H9 (cell line): Measurements from ENCODE around the gene HSPG2. TPM values are rescaled to one million over a fixed set of nuclear protein-coding genes. Genes with fewer than 3 reads are reported as not detected.

Experiments used
- DNase-seq: peaks from one replicate; pipeline ENCODE4 v3.0.0-alpha.2; 2017
- H2AFZ ChIP-seq: one replicate; pipeline ENCODE4 v1.6.1; 2013; ENCODE audit warnings: mild to moderate bottlenecking, low read length, control low read depth, moderate library complexity
- H2AK5ac ChIP-seq: 2 replicates; pipeline ENCODE4 v1.6.1; 2013; ENCODE audit warnings: low read length, control low read depth, mixed read lengths; ENCODE audit not compliant: insufficient read length
- H2BK120ac ChIP-seq: one replicate; pipeline ENCODE4 v1.6.1; 2013; ENCODE audit warnings: low read depth, mild to moderate bottlenecking, low read length, control low read depth, inconsistent platforms; ENCODE audit not compliant: poor library complexity, severe bottlenecking
- H2BK12ac ChIP-seq: 2 replicates; pipeline ENCODE4 v1.6.1; 2013; ENCODE audit warnings: low read length, control low read depth, mixed read lengths, low read depth; ENCODE audit not compliant: insufficient read length
- H2BK15ac ChIP-seq: 2 replicates; pipeline ENCODE4 v1.6.1; 2013; ENCODE audit warnings: low read depth, low read length, control low read depth
- H2BK20ac ChIP-seq: one replicate; pipeline ENCODE4 v1.6.1; 2013; ENCODE audit warnings: low read depth, mild to moderate bottlenecking, low read length, control low read depth, inconsistent platforms; ENCODE audit not compliant: poor library complexity, severe bottlenecking
- H2BK5ac ChIP-seq: 2 replicates; pipeline ENCODE4 v1.6.1; 2013; ENCODE audit warnings: low read length, control low read depth, mixed read lengths; ENCODE audit not compliant: insufficient read length
- H3K14ac ChIP-seq: 2 replicates; pipeline ENCODE4 v1.6.1; 2013; ENCODE audit warnings: low read length, control low read depth; ENCODE audit not compliant: insufficient read depth
- H3K18ac ChIP-seq: 2 replicates; pipeline ENCODE4 v1.6.1; 2013; ENCODE audit warnings: low read depth, mild to moderate bottlenecking, mixed read lengths, low read length, control low read depth; ENCODE audit not compliant: insufficient read length
- H3K23ac ChIP-seq: 2 replicates; pipeline ENCODE4 v1.6.1; 2013; ENCODE audit warnings: low read length, control low read depth, mixed read lengths, low read depth; ENCODE audit not compliant: insufficient read length
- H3K23me2 ChIP-seq: 2 replicates; pipeline ENCODE4 v1.6.1; 2013; ENCODE audit warnings: low read depth, mild to moderate bottlenecking, mixed read lengths, low read length, control low read depth; ENCODE audit not compliant: insufficient read length, poor library complexity, severe bottlenecking
- H3K27ac ChIP-seq: 2 replicates; pipeline ENCODE4 v1.5.1; 2013; ENCODE audit warnings: low read length, control low read depth, mixed read lengths, low read depth; ENCODE audit not compliant: insufficient read length
- H3K27me3 ChIP-seq: 2 replicates; pipeline ENCODE4 v1.6.1; 2013; ENCODE audit warnings: low read length, control low read depth, inconsistent platforms; ENCODE audit not compliant: insufficient read depth
- H3K4ac ChIP-seq: 2 replicates; pipeline ENCODE4 v1.6.1; 2013; ENCODE audit warnings: low read depth, mild to moderate bottlenecking, control low read depth, inconsistent platforms, low read length, moderate library complexity
- H3K4me1 ChIP-seq: 2 replicates; pipeline ENCODE4 v1.6.1; 2013; ENCODE audit warnings: low read length, control low read depth, inconsistent platforms; ENCODE audit not compliant: insufficient read depth
- H3K4me2 ChIP-seq: 2 replicates; pipeline ENCODE4 v1.6.1; 2013; ENCODE audit warnings: low read length, control low read depth, mixed read lengths; ENCODE audit not compliant: insufficient read length, insufficient read depth
- H3K56ac ChIP-seq: 2 replicates; pipeline ENCODE4 v1.6.1; 2013; ENCODE audit warnings: low read depth, mild to moderate bottlenecking, mixed read lengths, low read length, control low read depth; ENCODE audit not compliant: insufficient read length
- H3K79me1 ChIP-seq: 2 replicates; pipeline ENCODE4 v1.6.1; 2013; ENCODE audit warnings: low read depth, mild to moderate bottlenecking, moderate library complexity, low read length, control low read depth, inconsistent platforms; ENCODE audit not compliant: insufficient read depth, poor library complexity, severe bottlenecking
- H3K79me2 ChIP-seq: 2 replicates; pipeline ENCODE4 v1.6.1; 2013; ENCODE audit warnings: low read length, control low read depth, inconsistent platforms; ENCODE audit not compliant: insufficient read depth
- H3K9ac ChIP-seq: 2 replicates; pipeline ENCODE4 v1.6.1; 2013; ENCODE audit warnings: low read length, control low read depth, mixed read lengths; ENCODE audit not compliant: insufficient read length; ENCODE audit errors: extremely low read depth
- H3K9me3 ChIP-seq: one replicate; pipeline ENCODE4 v1.6.1; 2013; ENCODE audit warnings: low read depth, low read length, inconsistent platforms; ENCODE audit not compliant: control insufficient read depth
- H3T11ph ChIP-seq: one replicate; pipeline ENCODE4 v1.6.1; 2013; ENCODE audit warnings: mild to moderate bottlenecking, low read length, control low read depth, inconsistent platforms
- H4K20me1 ChIP-seq: one replicate; pipeline ENCODE4 v1.6.1; 2013; ENCODE audit not compliant: control insufficient read depth, insufficient read length, insufficient read depth
- H4K5ac ChIP-seq: 2 replicates; pipeline ENCODE4 v1.6.1; 2013; ENCODE audit warnings: low read depth, mild to moderate bottlenecking, mixed read lengths, low read length, control low read depth; ENCODE audit not compliant: insufficient read length
- H4K8ac ChIP-seq: replicated peaks from 2 replicates; pipeline ENCODE4 v1.6.1; 2013; ENCODE audit warnings: low read length, control low read depth, mixed read lengths, low read depth; ENCODE audit not compliant: insufficient read length
- H4K91ac ChIP-seq: 2 replicates; pipeline ENCODE4 v1.6.1; 2013; ENCODE audit warnings: low read depth, mild to moderate bottlenecking, moderate library complexity, mixed read lengths, low read length, control low read depth; ENCODE audit not compliant: insufficient read length
- H3K27ac Mint-ChIP-seq, 3 experiments: 2 replicates in 2 of 3; 3 replicates in 1 of 3; pipeline ENCODE4 v1.8.0; 2020 to 2021; ENCODE audit warnings: mixed read lengths in 3 of 3, mild to moderate bottlenecking in 1 of 3, moderate library complexity in 1 of 3
- H3K27me3 Mint-ChIP-seq: 2 replicates; pipeline ENCODE4 v1.8.0; 2021; ENCODE audit warnings: low read depth, mild to moderate bottlenecking, moderate library complexity, mixed read lengths
- H3K36me3 Mint-ChIP-seq, 3 experiments: 2 replicates in 2 of 3; 3 replicates in 1 of 3; pipeline ENCODE4 v1.8.0; 2020 to 2021; ENCODE audit warnings: low read depth in 3 of 3, mixed read lengths in 3 of 3; ENCODE audit not compliant: insufficient read depth in 1 of 3
- H3K4me1 Mint-ChIP-seq, 2 experiments: 2 replicates each; pipeline ENCODE4 v1.8.0; 2020; ENCODE audit warnings: mixed read lengths in 2 of 2
- H3K4me3 Mint-ChIP-seq, 2 experiments: 2 replicates in 1 of 2; 3 replicates in 1 of 2; pipeline ENCODE4 v1.8.0; 2020 to 2021; ENCODE audit warnings: mild to moderate bottlenecking in 2 of 2, mixed read lengths in 2 of 2, moderate library complexity in 1 of 2
- H3K9me3 Mint-ChIP-seq, 2 experiments: 2 replicates in 1 of 2; 3 replicates in 1 of 2; pipeline ENCODE4 v1.8.0; 2020; ENCODE audit warnings: mild to moderate bottlenecking in 2 of 2, mixed read lengths in 2 of 2, moderate library complexity in 1 of 2
- WGBS: extraction: QIAGEN DNeasy Blood & Tissue Kit; methylation state at CpG from one replicate; pipeline ENCODE4 v1.1.7; 2013; ENCODE audit warnings: missing lambda C conversion rate, low lambda C conversion rate, mixed read lengths; ENCODE audit not compliant: insufficient read length; ENCODE audit errors: extremely low coverage; 5-methylcytosine and 5-hydroxymethylcytosine counted together
- total RNA-seq: library from RNA; stranded (reverse); gene quantifications from 2 replicates; pipeline ENCODE4 v1.2.1, GENCODE V29; 2021
- TF ChIP-seq, protein P1 (sequence below): fragments of 200-600 bp; sonication (generic); conservative IDR thresholded peaks from 3 replicates; pipeline ENCODE4 v1.8.0; 2021; ENCODE audit warnings: antibody characterized with exemption, mild to moderate bottlenecking

HSPG2 gene
- total RNA-seq, 1 experiment from 2014 or later = 90.0 TPM

DNA sequence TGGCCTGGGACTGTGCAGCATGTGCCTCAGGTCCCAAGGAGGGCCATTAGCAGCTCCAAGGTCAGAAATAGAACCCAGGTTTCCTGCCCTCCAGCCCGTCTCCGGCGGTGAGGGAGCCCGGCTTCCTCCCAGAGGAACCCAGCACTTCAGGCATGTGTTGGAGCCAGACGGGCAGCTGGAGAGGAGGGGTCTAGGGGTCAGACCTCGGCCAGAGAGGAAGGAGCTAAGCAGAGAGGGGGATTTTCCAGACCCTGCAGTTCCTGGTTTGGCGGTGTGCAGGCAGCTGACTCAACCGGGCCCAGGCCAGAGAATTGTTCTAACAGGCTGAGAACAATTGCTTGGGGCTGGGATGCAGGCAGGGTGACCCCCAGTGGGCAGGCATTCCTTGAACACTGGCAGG is 37.1 kb downstream of the HSPG2 start:
- TF ChIP-seq, protein P1, sequence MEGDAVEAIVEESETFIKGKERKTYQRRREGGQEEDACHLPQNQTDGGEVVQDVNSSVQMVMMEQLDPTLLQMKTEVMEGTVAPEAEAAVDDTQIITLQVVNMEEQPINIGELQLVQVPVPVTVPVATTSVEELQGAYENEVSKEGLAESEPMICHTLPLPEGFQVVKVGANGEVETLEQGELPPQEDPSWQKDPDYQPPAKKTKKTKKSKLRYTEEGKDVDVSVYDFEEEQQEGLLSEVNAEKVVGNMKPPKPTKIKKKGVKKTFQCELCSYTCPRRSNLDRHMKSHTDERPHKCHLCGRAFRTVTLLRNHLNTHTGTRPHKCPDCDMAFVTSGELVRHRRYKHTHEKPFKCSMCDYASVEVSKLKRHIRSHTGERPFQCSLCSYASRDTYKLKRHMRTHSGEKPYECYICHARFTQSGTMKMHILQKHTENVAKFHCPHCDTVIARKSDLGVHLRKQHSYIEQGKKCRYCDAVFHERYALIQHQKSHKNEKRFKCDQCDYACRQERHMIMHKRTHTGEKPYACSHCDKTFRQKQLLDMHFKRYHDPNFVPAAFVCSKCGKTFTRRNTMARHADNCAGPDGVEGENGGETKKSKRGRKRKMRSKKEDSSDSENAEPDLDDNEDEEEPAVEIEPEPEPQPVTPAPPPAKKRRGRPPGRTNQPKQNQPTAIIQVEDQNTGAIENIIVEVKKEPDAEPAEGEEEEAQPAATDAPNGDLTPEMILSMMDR = no peak
- DNase-seq = no peak
- H3K4me1 Mint-ChIP-seq = peaks cover 21 to 33% of the 10 kb centered on the region in 2 experiments

More for the DNA sequence above, 37.1 kb downstream of the HSPG2 start:
- no peak overlapping the region for H3K27ac ChIP-seq
- H3K18ac ChIP-seq = no peak overlapping the region
- H3K14ac ChIP-seq = no peak overlapping the region; the same call in 1 of the 2 replicates
- no peaks in the 10 kb centered on the region for H3K27me3 Mint-ChIP-seq
- H3K4ac ChIP-seq = no peak overlapping the region
- no peak overlapping the region for H3K4me2 ChIP-seq
- no peak overlapping the region for H2BK5ac ChIP-seq
- H4K5ac ChIP-seq = no peak overlapping the region
- H3K9me3 ChIP-seq = no peaks in the 10 kb centered on the region
- no peak overlapping the region for H2BK15ac ChIP-seq
- no peak overlapping the region for H2BK12ac ChIP-seq
- H3K23me2 ChIP-seq = no peaks in the 10 kb centered on the region
- H2AFZ ChIP-seq = no peak overlapping the region
- H3K4me1 ChIP-seq = no peaks in the 10 kb centered on the region
- H3K9me3 Mint-ChIP-seq = no peaks in the 10 kb centered on the region; a peak in 1 of 5 replicates
- H3K36me3 Mint-ChIP-seq = peaks cover 2 to 13% (median 8%) of the 10 kb centered on the region in 3 experiments; a peak in 6 of 7 replicates
- no peak overlapping the region for H3K9ac ChIP-seq
- WGBS = no CpG with 5 or more reads among the region's 8 CpGs
- H4K20me1 ChIP-seq = no peaks in the 10 kb centered on the region
- H3K27me3 ChIP-seq = no peaks in the 10 kb centered on the region
- H3K4me3 Mint-ChIP-seq = no peak overlapping the region
- no peak overlapping the region for H4K8ac ChIP-seq
- H3K23ac ChIP-seq = no peak overlapping the region
- H3K79me1 ChIP-seq = no peaks in the 10 kb centered on the region
- no peak overlapping the region for H2BK120ac ChIP-seq
- H3K27ac Mint-ChIP-seq = peak overlapping the region; percentile 12 to 53 (median 50); a peak in 1 of 7 replicates
- H2BK20ac ChIP-seq = no peak overlapping the region
- no peak overlapping the region for H3K56ac ChIP-seq
- H2AK5ac ChIP-seq = no peak overlapping the region
- no peak overlapping the region for H4K91ac ChIP-seq
- H3K79me2 ChIP-seq = no peaks in the 10 kb centered on the region
- no peak overlapping the region for H3T11ph ChIP-seq
